Activated naive CD8-positive, alpha-beta T cell treated with anti-CD3 and anti-CD28 coated beads, Interleukin-2, amount 10 ng/mL, durations not matched to agents 7 days and 5 days (primary cell): ENCODE results near the gene GEMIN4. TPM values are rescaled to one million over a fixed set of nuclear protein-coding genes. Genes with fewer than 3 reads are reported as not detected.
A peak's percentile ranks its signal among the peaks of the same experiment; 100 is the strongest.

Experiments
- ATAC-seq: fragments of 150-1000 bp; cut with Tn5 transposase; one replicate; pipeline ENCODE4 v1.10.0; 2021; ENCODE audit warnings: low read depth, moderate library complexity
- POLR2A ChIA-PET: fragments of 350-600 bp; sonication (Branson Sonifier 250); formaldehyde crosslinking; loops from one replicate; lab custom pipeline; 2021; ENCODE audit warnings: antibody characterized with exemption; lab: Charles Lee
- DNase-seq: peaks from one replicate; pipeline ENCODE4 v3.0.0; 2021
- H3K27ac Mint-ChIP-seq: one replicate; pipeline ENCODE4 v1.8.0; 2022; ENCODE audit warnings: mild to moderate bottlenecking, mixed read lengths
- H3K27me3 Mint-ChIP-seq: one replicate; pipeline ENCODE4 v1.8.0; 2022; ENCODE audit warnings: mild to moderate bottlenecking, moderate library complexity, mixed read lengths
- H3K36me3 Mint-ChIP-seq: one replicate; pipeline ENCODE4 v1.8.0; 2021; ENCODE audit warnings: mild to moderate bottlenecking, mixed read lengths
- H3K4me1 Mint-ChIP-seq: one replicate; pipeline ENCODE4 v1.8.0; 2021; ENCODE audit warnings: mixed read lengths
- H3K4me3 Mint-ChIP-seq: one replicate; pipeline ENCODE4 v1.8.0; 2022; ENCODE audit warnings: mild to moderate bottlenecking, moderate library complexity, mixed read lengths
- H3K9me3 Mint-ChIP-seq: one replicate; pipeline ENCODE4 v1.8.0; 2021; ENCODE audit warnings: mixed read lengths
- total RNA-seq, 2 experiments: library from RNA; stranded (reverse); gene quantifications; one replicate each; pipeline ENCODE4 v1.2.3, GENCODE V29; 2021

GEMIN4 gene
- total RNA-seq, 2 experiments from 2014 or later: 29.4 to 30.2 TPM

GRCh38 chr17:745406-745805 lies 6.7 kb downstream of the GEMIN4 start:
- H3K27ac Mint-ChIP-seq: no peak overlapping the region

GRCh38 chr17:744937-745336 lies 7.1 kb downstream of the GEMIN4 start:
- H3K36me3 Mint-ChIP-seq: peaks cover 42% of the 10 kb centered on the region
- no peaks in the 10 kb centered on the region for H3K27me3 Mint-ChIP-seq
- POLR2A ChIA-PET: interaction anchor here (1.2 kb wide), 1 partner anchor 12 kb away, joined by 4 read pairs; no protein-coding TSS in a partner anchor
- DNase-seq (no peak), ATAC-seq (no peak)
- H3K9me3 Mint-ChIP-seq: peaks cover 4% of the 10 kb centered on the region
- H3K27ac Mint-ChIP-seq: no peak overlapping the region
- H3K4me3 Mint-ChIP-seq: no peak overlapping the region
- H3K4me1 Mint-ChIP-seq: peaks cover 17% of the 10 kb centered on the region

More at GRCh38 chr17:745406-745805, 6.7 kb downstream of the GEMIN4 start:
- no peak overlapping the region for H3K4me3 Mint-ChIP-seq
- POLR2A ChIA-PET: interaction anchor here (1.2 kb wide), 1 partner anchor 12 kb away, joined by 4 read pairs; no protein-coding TSS in a partner anchor
- H3K4me1 Mint-ChIP-seq: peaks cover 17% of the 10 kb centered on the region
- DNase-seq (no peak), ATAC-seq (no peak)
- peaks cover 4% of the 10 kb centered on the region for H3K9me3 Mint-ChIP-seq
- H3K27me3 Mint-ChIP-seq: no peaks in the 10 kb centered on the region
- peaks cover 45% of the 10 kb centered on the region for H3K36me3 Mint-ChIP-seq

- POLR2A ChIA-PET: interaction anchor here (0.7 kb wide), 1 partner anchor 38 kb away, joined by 3 read pairs; no protein-coding TSS in a partner anchor
- no peaks in the 10 kb centered on the region for H3K27me3 Mint-ChIP-seq
- ATAC-seq: no peak
- no peaks in the 10 kb centered on the region for H3K9me3 Mint-ChIP-seq
- H3K36me3 Mint-ChIP-seq: peaks cover 31% of the 10 kb centered on the region
- H3K4me3 Mint-ChIP-seq: no peak overlapping the region
- peaks cover 13% of the 10 kb centered on the region for H3K4me1 Mint-ChIP-seq
- H3K27ac Mint-ChIP-seq: peak overlapping the region; percentile 56
- DNase-seq: no peak
Observed at GRCh38 chr17:743139-743538, 8.9 kb downstream of the GEMIN4 start.

GRCh38 chr17:742147-742793 lies 9.8 kb downstream of the GEMIN4 start:
- no peak for DNase-seq
- peaks cover 31% of the 10 kb centered on the region for H3K36me3 Mint-ChIP-seq
- no peaks in the 10 kb centered on the region for H3K27me3 Mint-ChIP-seq
- H3K4me1 Mint-ChIP-seq: peaks cover 13% of the 10 kb centered on the region
- POLR2A ChIA-PET: no interaction called here
- no peak for ATAC-seq
- no peak overlapping the region for H3K27ac Mint-ChIP-seq
- no peak overlapping the region for H3K4me3 Mint-ChIP-seq
- H3K9me3 Mint-ChIP-seq: no peaks in the 10 kb centered on the region

GRCh38 chr17:740240-741017 lies 11.6 kb downstream of the GEMIN4 start:
- POLR2A ChIA-PET: no interaction called here
- no peaks in the 10 kb centered on the region for H3K9me3 Mint-ChIP-seq
- peaks cover 38% of the 10 kb centered on the region for H3K36me3 Mint-ChIP-seq

GRCh38 chr17:737561-738113 lies 14.4 kb downstream of the GEMIN4 start:
- no peak overlapping the region for H3K27ac Mint-ChIP-seq
- DNase-seq (no peak), ATAC-seq (no peak)
- peaks cover 24% of the 10 kb centered on the region for H3K4me1 Mint-ChIP-seq
- POLR2A ChIA-PET: interaction anchor here (1.3 kb wide), 1 partner anchor 14 kb away, joined by 3 read pairs; no protein-coding TSS in a partner anchor
- no peaks in the 10 kb centered on the region for H3K27me3 Mint-ChIP-seq
- H3K36me3 Mint-ChIP-seq: peaks cover 41% of the 10 kb centered on the region
- H3K9me3 Mint-ChIP-seq: no peaks in the 10 kb centered on the region
- no peak overlapping the region for H3K4me3 Mint-ChIP-seq

More at GRCh38 chr17:740240-741017, 11.6 kb downstream of the GEMIN4 start:
- H3K27ac Mint-ChIP-seq: peak overlapping the region; percentile 75
- H3K27me3 Mint-ChIP-seq: no peaks in the 10 kb centered on the region
- peaks cover 13% of the 10 kb centered on the region for H3K4me1 Mint-ChIP-seq
- ATAC-seq (peak; percentile 52), DNase-seq (no peak)
- peak overlapping the region; percentile 5 for H3K4me3 Mint-ChIP-seq

- DNase-seq (no peak), ATAC-seq (no peak)
- Mint-ChIP-seq H3K27me3 (peaks cover 3% of the 10 kb centered on the region), H3K4me3 (peak overlapping the region; percentile 90), H3K9me3 (no peaks in the 10 kb centered on the region), H3K27ac (peak overlapping the region; percentile 72), H3K4me1 (peaks cover 18% of the 10 kb centered on the region), H3K36me3 (peaks cover 27% of the 10 kb centered on the region)
- POLR2A ChIA-PET: interaction anchor here (1.0 to 1.6 kb wide), 4 partner anchors 12 to 48 kb away, joined by 3 to 5 read pairs (median 4); partner anchors contain the start of genes GEMIN4, GLOD4 and VPS53
Observed at GRCh38 chr17:733743-734142, 18.3 kb downstream of the GEMIN4 start.

GRCh38 chr17:732902-733720 lies 19.0 kb downstream of the GEMIN4 start:
- H3K27me3 Mint-ChIP-seq: peaks cover 3% of the 10 kb centered on the region
- H3K4me3 Mint-ChIP-seq: peak overlapping the region; percentile 90
- H3K36me3 Mint-ChIP-seq: peaks cover 27% of the 10 kb centered on the region
- no peaks in the 10 kb centered on the region for H3K9me3 Mint-ChIP-seq
- ATAC-seq (peak; percentile 48), DNase-seq (peak; percentile 65)
- POLR2A ChIA-PET: interaction anchor here (1.0 to 1.6 kb wide), 6 partner anchors 13 to 48 kb away, joined by 3 to 5 read pairs (median 4); partner anchors contain the start of genes GEMIN4, GLOD4 and VPS53
- peak overlapping the region; percentile 72 for H3K27ac Mint-ChIP-seq
- peaks cover 16% of the 10 kb centered on the region for H3K4me1 Mint-ChIP-seq

- peak within 1 kb of the TSS; percentile 90 for H3K4me3 Mint-ChIP-seq
Observed at GRCh38 chr17:732067-732901, 19.8 kb downstream of the GEMIN4 start, which contains the start of gene TLCD3A. TSS of gene TLCD3A (plus strand) at chr17:732596. CDS start at chr17:732648, 52 bp downstream.

GRCh38 chr17:731644-732066 lies 20.4 kb downstream of the GEMIN4 start:
- no peaks in the 10 kb centered on the region for H3K9me3 Mint-ChIP-seq
- DNase-seq: no peak
- peaks cover 16% of the 10 kb centered on the region for H3K4me1 Mint-ChIP-seq
- H3K27ac Mint-ChIP-seq: peak overlapping the region; percentile 9
- H3K4me3 Mint-ChIP-seq: peak overlapping the region; percentile 77
- peaks cover 3% of the 10 kb centered on the region for H3K27me3 Mint-ChIP-seq
- POLR2A ChIA-PET: interaction anchor here (0.8 kb wide), 1 partner anchor 21 kb away, joined by 3 read pairs; the partner anchor contains the start of gene GEMIN4
- peaks cover 20% of the 10 kb centered on the region for H3K36me3 Mint-ChIP-seq
- peak; percentile 37 for ATAC-seq

More at GRCh38 chr17:732067-732901, 19.8 kb downstream of the GEMIN4 start, which contains the start of gene TLCD3A:
- POLR2A ChIA-PET: interaction anchor here (1.0 to 1.6 kb wide), 6 partner anchors 13 to 49 kb away, joined by 3 to 5 read pairs (median 4); partner anchors contain the start of genes GEMIN4, GLOD4 and VPS53
- ATAC-seq: peak; percentile 69
- DNase-seq: peak; percentile 75
- H3K27ac Mint-ChIP-seq: peak within 1 kb of the TSS; percentile 72
- H3K4me1 Mint-ChIP-seq: peaks cover 16% of the 10 kb centered on the region
- peaks cover 24% of the 10 kb centered on the region for H3K36me3 Mint-ChIP-seq
- no peaks in the 10 kb centered on the region for H3K9me3 Mint-ChIP-seq
- H3K27me3 Mint-ChIP-seq: peaks cover 3% of the 10 kb centered on the region

- peaks cover 11% of the 10 kb centered on the region for H3K4me1 Mint-ChIP-seq
- H3K36me3 Mint-ChIP-seq: peaks cover 4% of the 10 kb centered on the region
- H3K27me3 Mint-ChIP-seq: peaks cover 3% of the 10 kb centered on the region
- no peak overlapping the region for H3K27ac Mint-ChIP-seq
- ATAC-seq (no peak), DNase-seq (no peak)
- H3K9me3 Mint-ChIP-seq: peaks cover 3% of the 10 kb centered on the region
- POLR2A ChIA-PET: no interaction called here
- H3K4me3 Mint-ChIP-seq: no peak overlapping the region
Observed at GRCh38 chr17:728911-729310, 23.2 kb downstream of the GEMIN4 start.
